ENCODE results near the gene KIF14. TPM values are rescaled to one million over a fixed set of nuclear protein-coding genes. Genes with fewer than 3 reads are reported as not detected.
"Not testable (repeated sequence)": the region's sequence is repeated elsewhere in the genome, so short reads cannot be mapped to it uniquely, and the experiment has no call there.

The KIF14 gene
- total RNA-seq, 2 donors from 2014 or later: 0.14 to 0.32 TPM

DNA sequence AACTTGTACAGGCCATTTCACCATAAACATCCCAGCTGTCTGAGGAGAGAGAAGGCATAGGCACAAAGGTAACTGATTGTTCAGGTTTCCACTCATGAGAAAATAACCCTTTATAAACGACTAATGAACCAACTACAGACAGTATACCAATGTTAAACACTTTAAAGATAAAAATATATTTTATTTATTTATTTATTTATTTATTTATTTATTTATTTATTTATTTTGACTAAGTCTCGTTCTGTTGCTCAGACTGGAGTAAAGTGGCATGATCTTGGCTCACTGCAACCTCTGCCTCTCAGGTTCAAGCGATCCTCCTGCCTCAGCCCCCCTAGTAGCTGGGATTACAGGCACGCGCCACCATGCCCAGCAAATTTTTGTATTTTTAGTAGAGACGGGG lies 67.8 kb downstream of the KIF14 start:
- intact Hi-C loops (cut with DNase I): not testable (repeated sequence)

GRCh38 chr1:200550367-200550766 lies 70.2 kb downstream of the KIF14 start:
- DNase-seq (ENCODE audit: low spot score): no peak
- intact Hi-C loops (cut with DNase I): no loop called here

More for the DNA sequence above, 67.8 kb downstream of the KIF14 start:
- not testable (repeated sequence) for DNase-seq (ENCODE audit: low spot score)

GRCh38 chr1:200547386-200547785 lies 73.2 kb downstream of the KIF14 start:
- DNase-seq (ENCODE audit: low spot score): no peak
- intact Hi-C loops (cut with DNase I): no loop called here

DNA sequence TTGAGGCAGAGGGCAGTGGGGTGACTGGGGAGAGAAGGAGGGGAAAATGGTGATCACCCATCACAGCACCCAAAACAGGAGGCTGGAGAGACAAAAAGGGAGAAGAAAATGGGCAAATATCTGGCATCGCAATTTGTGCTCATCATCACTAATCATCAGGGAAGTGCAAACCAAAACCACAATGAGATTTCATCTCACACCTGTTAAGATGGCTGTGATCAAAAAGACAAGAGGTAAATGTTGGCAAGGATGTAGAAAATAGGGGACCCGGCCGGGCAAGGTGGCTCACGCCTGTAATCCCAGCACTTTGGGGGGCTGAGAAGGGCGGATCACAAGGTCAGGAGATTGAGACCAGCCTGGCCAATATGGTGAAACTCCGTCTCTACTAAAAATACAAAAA lies 74.0 kb downstream of the KIF14 start:
- intact Hi-C loops (cut with DNase I): no loop called here
- DNase-seq (ENCODE audit: low spot score): no peak

DNA sequence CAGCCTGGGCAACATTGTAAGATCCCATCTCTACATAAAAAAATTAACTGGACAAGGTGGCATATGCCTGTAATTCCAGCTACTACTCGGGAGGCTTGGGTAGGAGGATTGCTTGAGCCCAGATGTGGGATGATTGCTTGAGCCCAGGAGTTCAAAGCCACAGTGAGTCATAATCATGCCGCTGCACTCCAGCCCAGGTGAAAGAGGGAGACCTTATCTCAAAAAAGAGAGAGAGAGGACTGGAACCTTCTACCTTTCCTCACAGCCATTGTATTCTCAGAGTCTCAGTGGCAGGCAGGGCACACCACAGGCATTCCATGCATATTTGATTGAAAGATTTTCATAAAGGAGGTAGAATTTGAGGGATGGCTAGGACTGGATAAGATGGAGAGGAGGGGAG lies 78.4 kb downstream of the KIF14 start:
- DNase-seq (ENCODE audit: low spot score): no peak
- intact Hi-C loops (cut with DNase I): no loop called here

DNA sequence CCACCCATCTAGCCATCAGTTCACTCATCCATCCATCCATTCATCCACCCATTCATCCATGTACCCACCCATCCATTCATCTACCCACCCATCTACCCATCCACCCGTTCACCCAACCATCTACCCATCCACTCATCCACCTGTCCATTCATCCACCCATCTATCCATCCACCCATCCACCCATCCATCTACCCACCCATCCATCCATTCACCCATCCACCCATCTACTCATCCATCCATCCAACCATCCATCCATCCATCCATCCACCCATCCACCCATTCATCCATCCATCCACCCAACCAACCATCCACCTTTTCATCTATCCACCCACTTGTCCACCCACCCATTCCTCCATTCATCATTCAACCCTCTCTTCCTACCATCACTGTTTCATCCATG lies 80.3 kb downstream of the KIF14 start:
- intact Hi-C loops (cut with DNase I): no loop called here
- no peak for DNase-seq (ENCODE audit: low spot score)

DNA sequence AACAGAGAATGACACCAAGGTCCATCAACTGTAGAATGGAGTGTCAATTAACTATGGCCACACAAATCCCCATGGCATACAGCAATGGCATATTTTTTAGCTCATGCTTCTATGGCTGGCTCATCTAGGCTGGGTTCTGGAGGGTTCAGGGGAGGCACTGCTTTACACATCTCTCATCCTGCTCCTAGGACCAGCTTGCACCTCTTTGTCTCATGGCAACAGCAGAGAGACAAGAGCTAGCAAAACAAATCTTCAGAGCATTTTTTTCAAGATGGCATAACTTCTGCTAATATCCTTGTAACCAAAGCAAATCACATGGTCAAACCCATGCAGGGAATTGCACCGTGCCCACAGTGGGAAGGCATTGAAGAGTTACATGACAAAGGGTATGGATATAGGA lies 82.4 kb downstream of the KIF14 start:
- intact Hi-C loops (cut with DNase I): no loop called here
- DNase-seq (ENCODE audit: low spot score): no peak

DNA sequence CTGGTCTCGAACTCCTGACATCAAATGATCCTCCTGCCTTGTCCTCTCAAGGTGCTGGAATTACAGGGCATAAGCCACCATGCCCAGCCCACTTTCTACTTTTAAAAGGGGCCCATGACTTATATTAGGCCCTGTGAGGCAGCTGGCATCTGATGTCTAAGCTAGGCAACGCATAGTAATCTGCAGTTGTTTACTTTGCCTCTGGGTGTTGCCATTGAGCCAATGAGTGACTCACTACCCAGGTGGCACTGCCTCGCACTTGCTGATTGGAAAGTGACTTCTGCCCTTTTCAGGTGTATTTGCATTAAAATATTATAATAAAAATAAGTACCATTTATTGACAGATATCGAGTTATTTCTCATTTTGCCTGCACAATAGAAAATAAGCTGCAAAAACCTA lies 84.9 kb downstream of the KIF14 start:
- intact Hi-C loops (cut with DNase I): no loop called here

GRCh38 chr1:200530623-200531261 lies 89.8 kb downstream of the KIF14 start:
- no peak for DNase-seq (ENCODE audit: low spot score)
- intact Hi-C loops (cut with DNase I): no loop called here

More for the DNA sequence above, 84.9 kb downstream of the KIF14 start:
- no peak for DNase-seq (ENCODE audit: low spot score)

- DNase-seq (ENCODE audit: low spot score): no peak
- intact Hi-C loops (cut with DNase I): loop anchor here in 1 of 2 donors (5.0 kb wide), 1 partner anchor 1113 kb away; no protein-coding TSS in a partner anchor
These were observed 91.5 kb downstream of the KIF14 start for GRCh38 chr1:200528858-200529606.

- DNase-seq (ENCODE audit: low spot score): no peak
- intact Hi-C loops (cut with DNase I): loop anchor here in 1 of 2 donors (5.0 kb wide), 1 partner anchor 1115 kb away; no protein-coding TSS in a partner anchor
These were observed 92.9 kb downstream of the KIF14 start for GRCh38 chr1:200527670-200528069.

- intact Hi-C loops (cut with DNase I): loop anchor here in 1 of 2 donors (5.0 kb wide), 1 partner anchor 1115 kb away; no protein-coding TSS in a partner anchor
- DNase-seq (ENCODE audit: low spot score): no peak
These were observed 93.6 kb downstream of the KIF14 start for GRCh38 chr1:200526709-200527612.

GRCh38 chr1:200525090-200525987 lies 95.2 kb downstream of the KIF14 start:
- DNase-seq (ENCODE audit: low spot score): no peak
- intact Hi-C loops (cut with DNase I): loop anchor here in 1 of 2 donors (5.0 kb wide), 1 partner anchor 1117 kb away; no protein-coding TSS in a partner anchor

DNA sequence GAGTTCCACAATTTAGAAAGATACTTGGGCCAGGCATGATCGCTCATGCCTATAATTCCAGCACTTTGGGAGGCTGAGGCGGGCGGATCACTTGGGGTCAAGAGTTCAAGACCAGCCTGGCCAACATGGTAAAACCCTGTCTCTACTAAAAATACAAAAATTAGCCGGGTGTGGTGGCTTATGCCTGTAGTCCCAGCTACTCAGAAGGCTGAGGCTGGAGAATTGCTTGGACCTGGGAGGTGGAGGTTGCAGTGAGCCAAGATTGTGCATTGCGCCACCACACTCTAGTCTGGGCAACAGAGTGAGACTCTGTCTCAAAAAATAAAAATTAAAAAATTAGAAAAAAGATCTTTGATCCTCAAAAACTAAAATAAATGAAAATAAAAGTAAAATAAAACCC lies 96.0 kb downstream of the KIF14 start:
- intact Hi-C loops (cut with DNase I); DNase-seq (ENCODE audit: low spot score): not testable (repeated sequence)

DNA sequence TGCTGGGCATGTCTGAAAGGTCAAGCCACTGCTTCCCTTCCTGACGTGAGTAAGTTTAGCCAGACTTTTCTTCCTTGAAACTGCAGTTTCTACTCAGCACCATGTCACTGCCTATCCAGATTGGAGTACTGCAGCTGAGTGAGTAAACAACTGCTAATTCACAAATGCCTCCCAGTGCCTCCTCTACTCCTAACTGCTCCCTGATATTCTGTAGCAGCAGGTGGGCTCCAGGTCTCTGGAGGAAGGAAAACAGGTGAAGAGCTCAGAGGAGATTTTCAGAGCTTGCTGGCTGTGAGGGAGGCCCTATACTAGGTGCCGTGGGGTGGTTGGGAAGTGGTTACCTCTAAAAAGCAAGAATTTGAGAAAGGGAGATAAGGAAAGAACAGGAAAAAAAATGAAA lies 96.5 kb downstream of the KIF14 start:
- intact Hi-C loops (cut with DNase I): no loop called here
- DNase-seq (ENCODE audit: low spot score): no peak

- no peak for DNase-seq (ENCODE audit: low spot score)
- intact Hi-C loops (cut with DNase I): no loop called here
These were observed 99.8 kb downstream of the KIF14 start for GRCh38 chr1:200520735-200521134.

DNA sequence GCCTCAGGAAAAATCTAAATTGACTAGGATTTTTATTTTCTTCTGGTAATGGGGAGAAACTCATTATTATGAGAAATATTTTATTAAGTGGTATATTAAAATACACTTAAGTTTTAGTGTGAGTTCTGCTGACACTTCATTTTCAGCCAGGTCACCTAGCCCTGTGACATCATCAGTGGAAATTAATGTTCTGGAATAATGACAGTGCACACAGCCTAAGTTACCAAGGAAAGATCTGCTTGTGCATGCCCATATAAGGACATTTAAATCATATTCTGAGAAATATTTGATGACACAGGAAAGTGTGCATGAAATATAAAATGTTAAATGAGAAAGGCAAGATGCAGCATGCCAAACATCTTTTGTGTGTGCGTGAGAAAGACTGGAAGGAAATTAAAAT lies 102.0 kb downstream of the KIF14 start:
- intact Hi-C loops (cut with DNase I): no loop called here
- no peak for DNase-seq (ENCODE audit: low spot score)

- DNase-seq (ENCODE audit: low spot score): no peak
- intact Hi-C loops (cut with DNase I): loop anchor here in 1 of 2 donors (5.0 kb wide), 1 partner anchor 1700 kb away; no protein-coding TSS in a partner anchor
These were observed 108.4 kb downstream of the KIF14 start for GRCh38 chr1:200512191-200512590.
